Fibroblast of lung (primary cell): ENCODE data around the gene DXO. TPM values are rescaled to one million over a fixed set of nuclear protein-coding genes. Genes with fewer than 3 reads are reported as not detected.
"Not testable (repeated sequence)": the region's sequence is repeated elsewhere in the genome, so short reads cannot be mapped to it uniquely, and the experiment has no call there.

Experiments
- DNase-seq, 2 donors: peaks; one replicate each; pipeline versions ENCODE4 v3.0.0 to v3.0.0-alpha.2; 2010; ENCODE audit warnings: low read depth in 2 of 2
- H2AFZ ChIP-seq: 2 replicates; pipeline ENCODE4 v1.5.1; 2012; ENCODE audit warnings: low read length, control low read depth, inconsistent platforms
- H3K27ac ChIP-seq: 2 replicates; pipeline ENCODE4 v1.5.1; 2011; ENCODE audit warnings: low read length, control low read depth; ENCODE audit not compliant: insufficient read depth
- H3K27me3 ChIP-seq: 2 replicates; pipeline ENCODE4 v1.5.1; 2011; ENCODE audit warnings: mild to moderate bottlenecking, low read length; ENCODE audit not compliant: control insufficient read depth, insufficient read depth
- H3K36me3 ChIP-seq: 2 replicates; pipeline ENCODE4 v1.5.1; 2011; ENCODE audit warnings: low read length; ENCODE audit not compliant: control insufficient read depth, insufficient read depth
- H3K4me1 ChIP-seq: 2 replicates; pipeline ENCODE4 v1.5.1; 2011; ENCODE audit warnings: low read length; ENCODE audit not compliant: control insufficient read depth, insufficient read depth; ENCODE audit errors: extremely low read depth
- H3K4me2 ChIP-seq: 2 replicates; pipeline ENCODE4 v1.5.1; 2011; ENCODE audit warnings: low read length, control low read depth; ENCODE audit not compliant: insufficient read depth; ENCODE audit errors: extremely low read depth
- H3K4me3 ChIP-seq, 4 experiments: fragments of 200-600 bp in 1 of 4; sonication (generic) in 1 of 4; replicated peaks in 1 of 4; 2 replicates each; pipeline ENCODE4 v1.5.1; 2011 to 2016; ENCODE audit warnings: low read length in 4 of 4, low read depth in 3 of 4, mild to moderate bottlenecking in 3 of 4, control low read depth in 2 of 4, inconsistent platforms in 1 of 4, mixed read lengths in 1 of 4; ENCODE audit not compliant: insufficient read depth in 1 of 4; ENCODE audit errors: control extremely low read depth in 1 of 4
- H3K79me2 ChIP-seq: 2 replicates; pipeline ENCODE4 v1.5.1; 2012; ENCODE audit warnings: mild to moderate bottlenecking, low read length, inconsistent platforms; ENCODE audit not compliant: control insufficient read depth, insufficient read depth
- H3K9ac ChIP-seq: 2 replicates; pipeline ENCODE4 v1.5.1; 2011; ENCODE audit warnings: mild to moderate bottlenecking, low read length, control low read depth; ENCODE audit not compliant: insufficient read depth
- H3K9me3 ChIP-seq: 2 replicates; pipeline ENCODE4 v1.5.1; 2012; ENCODE audit warnings: low read depth, low read length; ENCODE audit not compliant: control insufficient read depth, insufficient read depth
- H4K20me1 ChIP-seq: 2 replicates; pipeline ENCODE4 v1.5.1; 2011; ENCODE audit warnings: low read length; ENCODE audit not compliant: control insufficient read depth, insufficient read depth; ENCODE audit errors: extremely low read depth
- CTCF ChIP-seq, 2 donors: IDR thresholded peaks in 1 of 2; conservative IDR thresholded peaks in 1 of 2; 1 replicate in 1 of 2; 2 replicates in 1 of 2; pipeline ENCODE4 v1.5.1; 2011 to 2012; ENCODE audit warnings: low read length in 2 of 2, control low read depth in 1 of 2, inconsistent platforms in 1 of 2, low read depth in 1 of 2, mild to moderate bottlenecking in 1 of 2
- EZH2 ChIP-seq: IDR thresholded peaks from 2 replicates; pipeline ENCODE4 v1.5.1; 2012; ENCODE audit warnings: low read length, control low read depth, mild to moderate bottlenecking; ENCODE audit errors: missing control alignments
- polyA minus RNA-seq: library from RNA; depleted of rRNA, polyadenylated mRNA; stranded (reverse); fragments of >200 nt; gene quantifications from 2 replicates; pipeline ENCODE4 v1.2.3, GENCODE V29; 2011; ENCODE audit warnings: low replicate concordance
- polyA plus RNA-seq, 2 donors: library from polyadenylated mRNA; depleted of rRNA in 1 of 2; stranded (reverse) in 1 of 2; unstranded in 1 of 2; fragments of >200 nt; gene quantifications; 2 replicates each; pipeline ENCODE4 v1.2.1, GENCODE V29; 2011 to 2012; ENCODE audit warnings: missing spikeins in 1 of 2
- total RNA-seq: library from RNA; depleted of rRNA; stranded (reverse); fragments of >200 nt; gene quantifications from 2 replicates; pipeline ENCODE4 v1.2.1, GENCODE V29; 2014

The DXO gene
- total RNA-seq (11.6 and 14.0 TPM in 2 replicates), polyA plus RNA-seq (9.1 and 11.8 TPM in 2 replicates), polyA minus RNA-seq (24.0 and 36.0 TPM in 2 replicates)
- polyA plus RNA-seq (2012): 11.2 and 14.4 TPM in 2 replicates

GRCh38 chr6:31971993-31972708 lies at the start of gene DXO:
TSS of gene DXO (minus strand) at chr6:31972138. CDS start at chr6:31971675, 463 bp downstream.
- Histone ChIP-seq H4K20me1 (no peaks in the 10 kb centered on the region), H3K27me3 (no peaks in the 10 kb centered on the region), H3K9me3 (no peaks in the 10 kb centered on the region), H3K36me3 (peaks cover 24% of the 10 kb centered on the region), H3K79me2 (peaks cover 33% of the 10 kb centered on the region), H3K4me2 (peak within 1 kb of the TSS; percentile 91), H3K27ac (peak within 1 kb of the TSS; percentile 100), H2AFZ (peak within 1 kb of the TSS; percentile 66), H3K4me1 (peaks cover 18% of the 10 kb centered on the region), H3K4me3 (peak within 1 kb of the TSS; percentile 84 to 97 (median 94)), H3K9ac (peak within 1 kb of the TSS; percentile 98)
- DNase-seq: peak; percentile 99
- no peak for TF ChIP-seq CTCF (conservative IDR thresholded peaks at IDR 0.05 in 1 of 2, IDR thresholded peaks at IDR 0.05 in 1 of 2; ENCODE audit: low read depth in 1 of 2, low read length in 2 of 2)
- TF ChIP-seq EZH2: no peak

- H3K36me3 ChIP-seq, H3K27me3 ChIP-seq, DNase-seq, H3K4me1 ChIP-seq, H3K4me3 ChIP-seq, H3K9me3 ChIP-seq, H3K4me2 ChIP-seq, H3K27ac ChIP-seq, H2AFZ ChIP-seq, H3K79me2 ChIP-seq, H3K9ac ChIP-seq, H4K20me1 ChIP-seq: not testable (repeated sequence)
These were observed 42.6 kb upstream of the DXO start, which contains the start of gene C4B for GRCh38 chr6:32014547-32014946. TSS of gene C4B (plus strand) at chr6:32014795. CDS start at chr6:32014846, 51 bp downstream.

GRCh38 chr6:32013738-32014137 lies 41.8 kb upstream of the DXO start:
- H3K9ac ChIP-seq, H3K27ac ChIP-seq, H4K20me1 ChIP-seq, H3K27me3 ChIP-seq, H3K79me2 ChIP-seq, H3K9me3 ChIP-seq, H2AFZ ChIP-seq, H3K4me3 ChIP-seq, H3K4me2 ChIP-seq, DNase-seq, H3K4me1 ChIP-seq, H3K36me3 ChIP-seq: not testable (repeated sequence)

- H3K9ac ChIP-seq, H3K4me2 ChIP-seq, H3K27ac ChIP-seq, H3K36me3 ChIP-seq, H3K79me2 ChIP-seq, H3K27me3 ChIP-seq, H3K9me3 ChIP-seq, H4K20me1 ChIP-seq, H3K4me1 ChIP-seq, H3K4me3 ChIP-seq, H2AFZ ChIP-seq, DNase-seq: not testable (repeated sequence)
These were observed 41.1 kb upstream of the DXO start for GRCh38 chr6:32012941-32013617.

GRCh38 chr6:32010856-32011530 lies 39.1 kb upstream of the DXO start:
- not testable (repeated sequence) for H3K4me3 ChIP-seq, H3K36me3 ChIP-seq, H3K4me1 ChIP-seq, H3K27ac ChIP-seq, H3K27me3 ChIP-seq, H3K9ac ChIP-seq, H3K79me2 ChIP-seq, H2AFZ ChIP-seq, H3K4me2 ChIP-seq, DNase-seq, H3K9me3 ChIP-seq, H4K20me1 ChIP-seq
